Posterior cingulate gyrus (tissue), 11 donors: Measurements from ENCODE around the gene CPHXL2.

Source experiments
- DNase-seq, 10 donors: peaks; one replicate each; pipeline versions ENCODE4 v3.0.0 to v3.0.0-alpha.2; 2020 to 2021; ENCODE audit warnings: mixed read lengths in 3 of 10
- intact Hi-C: fragments of 100-400 bp; cut with DNase I; formaldehyde crosslinking; loops from one replicate; pipeline ENCODE4 v1.15.1; 2023

CPHXL2 gene

DNA sequence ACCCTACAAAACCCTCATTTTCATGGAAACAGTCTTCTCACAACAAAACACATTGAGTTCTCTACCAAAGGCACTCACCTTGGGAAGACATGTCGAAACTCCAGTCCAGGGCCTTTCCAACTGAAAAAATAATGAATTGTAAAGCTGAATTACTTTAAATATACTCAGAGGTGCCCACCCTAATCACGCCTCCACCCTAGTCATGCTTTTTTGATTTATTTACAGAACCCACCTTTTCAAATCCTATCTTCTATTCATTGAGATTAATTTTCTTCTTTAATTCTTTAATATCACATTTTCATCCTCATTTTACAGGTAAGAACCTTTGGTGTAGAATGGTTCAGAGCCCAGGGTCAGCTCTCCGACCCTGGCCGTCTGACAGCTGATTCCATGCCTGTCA, at the start of gene CPHXL2:
TSS of gene CPHXL2 (minus strand) at position 101 of the 400 bp plus-strand sequence. CDS start at position 91, 10 bp downstream.
- no peak for DNase-seq
- intact Hi-C loops = no loop called here

DNA sequence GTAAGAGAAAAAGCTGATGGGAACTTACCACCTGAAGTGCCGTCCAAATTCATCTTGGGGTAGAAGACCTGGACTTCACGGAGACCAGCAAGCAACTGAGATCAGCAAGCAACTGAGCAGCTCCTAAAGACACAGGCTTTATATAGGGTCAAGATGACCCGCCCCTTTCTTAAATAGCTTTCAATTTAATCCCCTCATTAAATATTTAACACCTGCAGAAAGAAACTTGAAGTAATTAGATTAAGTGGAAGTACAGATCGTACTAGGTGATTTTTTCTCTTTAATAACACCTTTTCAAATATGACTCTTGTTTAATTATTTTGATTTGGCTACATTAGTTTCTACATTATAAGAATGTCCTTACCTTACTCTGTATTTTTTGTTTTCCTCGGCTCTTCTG, 49.6 kb upstream of the CPHXL2 start, which contains the start of gene CPHXL:
TSS of gene CPHXL (minus strand) at position 101 of the 400 bp plus-strand sequence. CDS start at position 53, 48 bp downstream.
- intact Hi-C loops = no loop called here

DNA sequence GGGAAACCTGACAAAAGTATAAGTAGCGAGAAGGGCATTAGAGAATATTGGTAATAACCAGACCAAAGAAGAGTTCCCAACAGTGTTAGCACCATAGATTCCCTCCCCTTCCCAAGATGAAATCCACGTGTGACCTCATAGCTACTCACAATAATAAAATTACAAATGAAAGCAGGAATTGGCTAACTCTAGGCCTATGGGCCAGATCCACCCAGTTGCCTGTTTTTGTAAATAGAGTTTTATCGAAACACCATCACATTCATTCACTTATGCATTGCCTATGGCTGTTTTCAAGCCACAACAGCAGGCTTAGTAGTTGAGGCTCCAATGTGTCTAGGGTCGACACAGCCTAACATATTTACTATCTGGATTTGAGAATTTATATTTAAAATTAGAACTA, 41.6 kb upstream of the CPHXL2 start:
- intact Hi-C loops = no loop called here
- no peak for DNase-seq

More for the DNA sequence above, 49.6 kb upstream of the CPHXL2 start, which contains the start of gene CPHXL:
- no peak for DNase-seq

DNA sequence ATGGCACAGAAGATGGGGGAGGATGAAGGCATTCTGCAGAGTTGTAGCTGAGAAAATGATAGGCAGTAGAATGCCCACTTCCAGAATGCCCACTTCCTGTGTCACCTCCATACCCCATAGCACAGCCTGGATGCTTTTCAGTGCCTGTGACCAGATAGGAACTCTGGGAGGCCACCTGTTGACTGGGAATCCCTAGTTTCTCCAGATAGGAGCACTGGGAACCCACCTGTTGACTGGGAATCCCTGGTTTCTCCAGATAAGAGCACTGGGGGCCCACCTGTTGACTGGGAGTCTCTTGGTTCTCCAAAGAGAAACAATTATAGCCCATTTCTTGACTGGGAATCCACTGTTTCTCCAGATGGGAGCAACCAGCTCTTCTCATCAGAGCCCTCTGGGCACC, 37.9 kb upstream of the CPHXL2 start:
- intact Hi-C loops = no loop called here
- DNase-seq = no peak

DNA sequence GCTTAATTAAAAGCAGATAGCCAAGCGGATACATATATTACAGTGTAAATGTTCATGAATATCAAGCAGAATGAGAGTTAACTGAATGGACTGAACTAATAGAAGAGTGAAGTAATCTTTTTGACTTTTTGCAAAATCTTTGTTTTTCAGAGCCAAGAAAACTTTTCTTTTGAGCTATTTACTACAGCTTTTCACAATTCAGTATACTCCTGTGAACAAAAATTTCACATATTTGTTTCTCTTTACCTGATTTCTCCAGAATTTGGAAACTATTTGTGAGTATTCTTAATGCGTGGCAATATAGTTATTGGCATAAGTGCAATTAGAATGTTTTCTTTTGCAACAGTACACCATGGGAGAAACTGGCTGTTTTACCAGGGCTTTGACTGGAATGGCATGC, 33.5 kb upstream of the CPHXL2 start:
- DNase-seq = no peak
- intact Hi-C loops = no loop called here

DNA sequence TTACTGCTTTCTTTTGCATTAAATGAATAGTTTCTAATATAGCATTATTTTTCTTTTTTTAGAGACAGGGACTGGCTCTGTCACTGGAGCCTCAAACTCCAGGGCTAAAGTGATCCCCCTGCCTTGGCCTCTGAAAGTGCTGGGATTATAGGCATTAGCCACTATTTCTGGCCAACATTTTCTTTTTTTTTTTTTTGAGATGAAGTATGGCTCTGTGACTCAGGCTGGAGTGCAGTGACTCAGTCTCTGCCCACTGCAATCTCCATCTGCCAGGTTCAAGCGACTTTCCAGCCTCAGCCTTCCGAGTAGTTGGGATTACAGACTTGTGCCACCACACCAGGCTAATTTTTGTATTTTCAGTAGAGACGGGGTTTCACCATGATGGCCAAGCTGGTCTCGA, 26.5 kb upstream of the CPHXL2 start:
- DNase-seq = no peak
- intact Hi-C loops = no loop called here

DNA sequence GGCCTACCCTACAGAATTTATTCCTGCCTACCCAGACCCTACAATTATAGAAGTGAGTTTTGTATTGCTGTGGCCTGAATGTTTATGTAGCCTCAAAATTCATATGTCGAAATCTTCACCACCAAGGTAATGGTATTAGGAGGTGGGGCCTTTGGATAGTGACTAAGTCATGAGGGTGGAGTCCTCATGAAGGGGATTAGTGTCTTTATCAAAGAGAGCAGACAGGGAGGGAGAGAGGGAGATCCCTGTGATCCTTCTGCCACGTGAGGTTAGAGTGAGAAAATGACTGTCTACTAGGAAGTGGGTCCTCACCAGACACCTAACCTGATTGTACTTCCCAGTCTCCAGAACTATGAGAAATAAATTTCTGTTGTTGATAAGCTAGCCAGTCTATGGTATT, 25.4 kb upstream of the CPHXL2 start:
- DNase-seq = no peak
- intact Hi-C loops = no loop called here

DNA sequence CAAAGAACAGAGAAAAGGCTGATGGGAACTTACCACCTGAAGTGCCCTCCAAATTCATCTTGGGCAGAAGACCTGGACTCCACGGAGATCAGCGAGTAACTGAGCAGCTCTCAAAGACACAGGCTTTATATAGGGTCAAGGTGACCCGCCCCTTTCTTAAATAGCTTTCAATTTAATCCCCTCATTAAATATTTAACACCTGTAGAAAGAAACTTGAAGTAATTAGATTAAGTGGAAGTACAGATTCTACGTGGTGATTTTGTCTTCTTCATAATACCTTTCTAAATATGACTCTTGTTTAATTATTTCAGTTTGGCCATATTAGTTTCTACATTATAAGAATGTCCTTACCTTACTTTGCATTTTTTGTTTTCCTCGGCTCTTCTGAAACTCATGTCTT, 24.6 kb upstream of the CPHXL2 start, which contains the start of gene DUXB:
TSS of gene DUXB (minus strand) at position 101 of the 400 bp plus-strand sequence. CDS start at position 58, 43 bp downstream.
- DNase-seq = no peak
- intact Hi-C loops = no loop called here

DNA sequence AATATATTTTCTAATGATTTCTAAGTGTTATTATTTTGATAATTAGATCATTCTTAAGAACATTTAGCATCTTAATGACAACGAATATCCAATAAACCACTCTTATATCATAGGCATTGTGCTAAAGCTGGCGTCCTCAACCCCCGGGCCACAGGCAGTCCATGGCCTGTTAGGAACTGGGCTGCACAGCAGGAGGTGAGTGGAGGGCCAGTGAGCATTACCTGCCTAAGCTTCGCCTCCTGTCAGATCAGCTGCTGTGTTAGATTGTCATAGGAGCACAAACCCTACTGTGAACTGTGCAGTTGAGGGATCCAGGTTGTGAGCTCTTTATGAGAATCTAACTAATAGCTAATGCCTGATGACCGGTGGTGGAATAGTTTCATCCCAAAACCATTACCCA, 20.8 kb upstream of the CPHXL2 start:
- intact Hi-C loops = no loop called here

DNA sequence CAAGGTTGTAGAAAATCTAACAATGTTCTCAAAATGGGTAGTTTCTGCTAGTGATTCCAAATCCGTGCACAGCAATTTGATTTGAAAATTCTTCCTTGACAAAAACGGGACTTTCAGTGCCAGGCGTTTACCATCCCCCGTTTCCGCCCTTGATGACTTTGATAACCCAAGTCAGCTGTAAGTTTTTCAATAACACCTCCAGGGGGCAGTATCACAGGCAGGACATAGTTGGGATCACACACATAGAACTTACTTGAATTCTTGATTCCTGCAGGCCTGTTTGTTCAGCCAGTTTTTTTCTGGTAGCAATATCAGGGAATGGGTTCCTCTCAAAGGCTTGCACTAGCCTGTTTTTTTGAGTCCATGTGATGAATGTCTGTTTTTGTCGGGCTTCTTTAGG, 18.9 kb upstream of the CPHXL2 start:
- DNase-seq = no peak
- intact Hi-C loops = no loop called here

More for the DNA sequence above, 20.8 kb upstream of the CPHXL2 start:
- DNase-seq = no peak

DNA sequence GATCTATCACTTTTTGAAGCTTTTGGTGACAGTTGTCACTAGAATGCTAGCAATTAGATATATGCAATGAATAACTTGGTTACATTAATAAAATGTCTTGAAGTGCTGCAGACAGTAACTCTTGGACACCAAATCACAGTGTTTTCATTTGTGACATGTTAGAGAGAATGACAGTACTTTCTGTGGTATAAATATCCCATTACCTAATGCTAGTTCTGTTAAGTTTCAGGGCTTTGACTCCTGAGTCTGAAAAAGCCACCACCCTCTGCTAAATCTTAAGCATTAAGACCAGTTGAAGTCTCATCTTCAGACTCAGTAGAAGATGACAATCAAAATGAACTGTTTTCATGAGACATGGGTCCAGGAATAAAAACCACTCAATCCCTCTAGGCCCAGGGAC, 10.6 kb upstream of the CPHXL2 start:
- no peak for DNase-seq
- intact Hi-C loops = no loop called here

DNA sequence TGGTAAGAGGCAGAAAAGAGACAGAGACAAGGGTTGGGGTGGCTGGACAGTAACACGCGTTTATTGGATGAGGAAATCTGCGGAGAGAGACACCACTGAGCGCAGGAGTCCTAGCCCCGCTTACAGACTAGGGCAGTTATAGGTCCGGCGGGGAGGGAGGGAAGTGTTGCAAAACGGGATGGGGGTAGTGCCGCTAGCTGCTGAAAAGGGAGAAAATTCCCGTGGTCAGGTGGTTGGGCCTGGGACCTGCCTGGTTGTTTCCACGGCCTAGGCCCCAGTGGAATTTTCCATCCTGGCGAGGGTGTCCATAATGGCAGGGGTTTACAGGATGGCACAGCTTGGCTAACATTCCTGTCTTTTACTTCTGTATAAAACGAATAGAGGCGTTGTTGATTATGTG, 5.5 kb upstream of the CPHXL2 start:
- intact Hi-C loops = no loop called here
- DNase-seq = no peak

DNA sequence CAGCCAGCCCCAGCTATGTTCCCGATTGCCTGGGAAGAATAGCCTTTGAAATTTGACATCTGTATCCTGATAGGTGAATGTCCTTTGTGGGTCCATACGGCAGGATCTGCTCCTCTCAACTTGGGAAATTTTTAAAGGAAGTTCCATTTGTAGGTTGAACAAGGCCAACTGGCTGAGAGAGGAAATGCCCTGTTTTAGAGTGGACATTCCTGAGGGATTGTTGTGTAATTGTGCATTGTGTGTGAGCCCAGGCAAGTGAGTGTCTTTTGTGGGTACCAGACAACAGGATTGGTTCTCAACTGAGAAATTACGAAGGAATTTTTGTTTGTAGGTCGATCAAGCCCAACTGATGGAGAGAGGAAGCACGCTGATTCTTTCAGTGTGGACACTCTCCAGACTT, 2.6 kb upstream of the CPHXL2 start:
- no peak for DNase-seq
- intact Hi-C loops = no loop called here

DNA sequence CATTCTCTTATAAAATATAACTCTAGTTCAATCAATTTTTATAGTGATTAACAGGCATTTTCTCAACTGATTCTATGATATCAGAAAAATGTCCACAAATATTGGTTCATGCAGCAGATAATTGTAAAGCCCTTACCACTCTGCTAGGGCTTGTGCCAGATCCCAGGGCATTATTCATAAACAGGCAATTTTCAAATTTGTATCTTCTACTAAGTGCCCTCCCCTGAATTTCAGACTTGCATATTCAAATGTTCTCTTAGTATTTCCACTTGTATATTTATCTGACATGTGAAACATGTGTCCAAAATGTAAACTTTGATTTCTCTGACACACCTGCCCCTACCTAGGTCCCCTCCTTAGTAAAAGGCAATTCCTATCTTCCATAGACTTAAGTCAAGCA, 9.3 kb downstream of the CPHXL2 start:
- intact Hi-C loops = no loop called here
- DNase-seq = no peak

DNA sequence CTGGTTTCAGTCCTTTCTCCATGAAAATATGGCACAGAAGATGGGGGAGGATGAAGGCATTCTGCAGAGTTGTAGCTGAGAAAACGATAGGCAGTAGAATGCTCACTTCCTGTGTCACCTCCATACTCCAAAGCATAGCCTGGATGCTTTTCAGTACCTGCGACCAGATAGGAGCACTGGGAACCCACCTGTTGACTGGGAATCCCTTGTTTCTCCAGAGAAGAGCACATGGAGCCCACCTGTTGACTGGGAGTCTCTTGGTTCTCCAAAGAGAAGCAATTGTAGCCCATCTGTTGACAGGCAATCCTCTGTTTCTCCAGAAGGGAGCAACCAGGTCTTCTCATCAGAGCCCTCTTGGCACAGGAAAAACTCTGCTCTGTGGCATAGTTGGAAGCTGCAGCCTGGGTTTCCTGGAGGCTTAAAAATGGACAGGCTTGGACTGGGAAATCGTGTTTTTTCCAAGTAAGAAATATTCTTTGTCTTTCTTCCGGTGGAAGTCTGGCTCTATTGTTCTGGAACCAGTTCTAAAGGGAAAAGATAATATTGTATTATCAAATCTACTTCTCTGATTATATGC, 16.0 kb downstream of the CPHXL2 start:
- DNase-seq = no peak
- intact Hi-C loops = no loop called here

DNA sequence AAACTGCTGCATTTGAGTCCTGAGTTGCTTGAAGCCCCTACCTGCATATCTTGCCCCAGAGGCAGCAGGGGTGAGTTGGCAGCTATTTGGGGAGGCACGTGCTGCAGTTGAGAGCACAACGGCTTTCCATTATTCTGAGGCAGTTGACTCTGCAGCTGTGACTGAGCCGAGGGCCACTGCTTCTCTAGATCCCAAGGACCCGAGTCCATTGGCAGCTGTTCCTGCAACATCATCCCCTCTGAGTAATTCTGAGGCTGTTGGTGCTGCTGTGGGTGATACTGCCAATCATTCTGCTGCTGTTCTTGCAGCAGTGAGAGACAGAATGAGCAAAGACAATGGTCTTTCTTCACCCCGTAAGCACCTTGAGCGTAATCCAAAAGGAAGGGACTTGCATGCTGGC, 16.5 kb downstream of the CPHXL2 start:
- DNase-seq = peak in 6 of 10 donors; percentile 27 to 92 (median 51)
- intact Hi-C loops = no loop called here

DNA sequence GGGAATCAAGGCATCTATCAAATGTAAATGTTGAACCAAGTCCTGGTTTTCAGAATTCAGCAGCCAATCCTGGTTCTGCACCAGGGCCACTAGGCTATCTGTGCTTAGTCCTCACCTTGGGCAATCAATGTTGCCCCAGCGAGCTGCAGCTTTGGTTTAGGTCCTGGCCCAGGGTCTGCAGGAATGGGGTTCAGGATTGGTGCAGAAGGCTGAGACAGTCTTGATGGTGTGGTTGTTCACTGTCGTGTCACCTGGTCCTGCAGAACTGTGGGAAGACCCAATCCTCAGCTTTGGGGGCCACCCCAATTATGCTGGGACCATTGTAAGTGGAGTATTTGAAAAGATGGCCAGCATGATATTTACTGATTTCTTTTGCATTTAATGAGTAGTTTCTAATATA, 18.6 kb downstream of the CPHXL2 start:
- no peak for DNase-seq
- intact Hi-C loops = no loop called here

DNA sequence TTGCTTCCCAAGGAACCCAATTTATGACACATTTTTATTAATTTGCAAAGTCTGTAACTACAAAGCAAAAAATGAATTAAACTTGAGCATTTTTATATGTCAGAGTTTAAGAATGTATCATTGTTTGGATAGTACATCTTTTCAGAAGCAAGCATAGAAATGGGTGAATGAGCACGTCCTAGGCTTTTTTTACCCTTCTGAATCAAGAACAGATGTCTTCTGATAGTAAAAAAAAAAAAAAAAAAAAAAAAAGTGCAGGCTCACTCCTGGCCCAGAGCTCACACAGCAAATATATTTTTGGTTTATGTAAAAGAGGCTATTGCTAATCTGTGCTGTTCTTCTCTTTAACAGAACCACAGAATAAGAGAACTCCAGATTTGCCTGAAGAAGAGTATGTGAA, 22.9 kb downstream of the CPHXL2 start:
- intact Hi-C loops = no loop called here
- DNase-seq = no peak

DNA sequence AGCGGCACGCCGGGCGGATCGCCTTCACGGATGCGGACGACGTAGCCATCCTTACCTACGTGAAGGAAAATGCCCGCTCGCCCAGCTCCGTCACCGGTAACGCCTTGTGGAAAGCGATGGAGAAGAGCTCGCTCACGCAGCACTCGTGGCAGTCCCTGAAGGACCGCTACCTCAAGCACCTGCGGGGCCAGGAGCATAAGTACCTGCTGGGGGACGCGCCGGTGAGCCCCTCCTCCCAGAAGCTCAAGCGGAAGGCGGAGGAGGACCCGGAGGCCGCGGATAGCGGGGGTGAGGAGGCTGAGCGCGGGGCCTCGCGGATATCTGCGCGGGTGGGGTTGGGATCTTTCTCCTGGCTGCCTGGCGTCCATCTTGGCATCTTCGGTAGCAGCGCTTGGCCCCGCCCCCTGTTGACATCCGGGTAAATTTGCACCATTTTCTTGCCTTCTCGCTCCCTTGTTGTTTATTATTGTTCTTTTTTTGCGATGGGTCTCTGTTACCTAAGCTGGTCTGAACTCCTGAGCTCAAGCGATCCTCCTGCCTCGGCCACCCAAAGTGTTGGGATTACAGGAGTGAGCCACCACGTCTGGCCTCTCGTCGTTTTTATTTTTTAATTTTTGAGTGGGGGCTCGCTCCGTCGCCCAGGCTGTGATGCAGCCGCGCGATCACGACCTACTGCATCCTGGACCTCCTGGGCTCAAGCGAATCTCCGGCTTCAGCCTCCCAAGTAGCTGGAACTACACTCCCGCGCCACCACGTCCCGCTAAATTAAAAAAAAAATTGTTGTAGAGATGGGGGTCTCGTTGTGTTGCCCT, 28.3 kb downstream of the CPHXL2 start:
- intact Hi-C loops = loop anchor here (2.0 kb wide), 1 partner anchor 116 kb away; no protein-coding TSS in a partner anchor
- DNase-seq = peak; percentile 78 to 97 (median 86)

DNA sequence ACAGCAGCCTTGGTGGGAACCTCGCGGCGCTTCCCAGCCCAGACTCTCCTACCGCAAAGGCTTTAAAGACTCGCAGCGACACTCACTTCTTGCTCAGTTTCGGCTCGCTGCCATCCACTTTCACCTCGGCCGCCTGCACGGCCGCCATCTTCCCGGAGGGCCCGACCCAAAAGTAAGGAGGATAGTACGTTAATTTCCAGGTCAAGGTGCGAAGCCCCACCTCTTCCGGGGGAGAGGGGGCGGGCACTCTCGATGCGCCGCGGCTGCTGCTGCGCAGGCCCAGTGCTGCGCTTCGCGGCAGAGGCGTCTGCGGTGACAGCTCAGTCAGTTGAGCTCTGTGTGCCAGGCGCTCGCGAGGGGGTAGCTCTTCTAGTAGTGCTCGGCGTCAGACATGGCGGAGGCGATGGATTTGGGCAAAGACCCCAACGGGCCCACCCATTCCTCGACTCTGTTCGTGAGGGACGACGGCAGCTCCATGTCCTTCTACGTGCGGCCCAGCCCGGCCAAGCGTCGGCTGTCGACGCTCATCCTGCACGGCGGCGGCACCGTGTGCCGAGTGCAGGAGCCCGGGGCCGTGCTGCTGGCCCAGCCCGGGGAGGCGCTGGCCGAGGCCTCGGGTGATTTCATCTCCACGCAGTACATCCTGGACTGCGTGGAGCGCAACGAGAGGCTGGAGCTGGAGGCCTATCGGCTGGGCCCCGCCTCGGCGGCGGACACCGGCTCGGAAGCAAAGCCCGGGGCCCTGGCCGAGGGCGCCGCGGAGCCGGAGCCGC, 29.1 kb downstream of the CPHXL2 start, which contains the start of the genes KARS1 and TERF2IP:
TSS of gene KARS1 (minus strand) at position 174 of the 773 bp plus-strand sequence. CDS start at position 148, 26 bp downstream.
TSS of gene TERF2IP (plus strand) at position 282 of the 773 bp plus-strand sequence. CDS start at position 392, 110 bp downstream.
- peak; percentile 92 to 99 (median 94) for DNase-seq
- intact Hi-C loops = loop anchor here (1.0 to 2.0 kb wide), 2 partner anchors 24 to 117 kb away; partner anchors contain the start of gene ADAT1

DNA sequence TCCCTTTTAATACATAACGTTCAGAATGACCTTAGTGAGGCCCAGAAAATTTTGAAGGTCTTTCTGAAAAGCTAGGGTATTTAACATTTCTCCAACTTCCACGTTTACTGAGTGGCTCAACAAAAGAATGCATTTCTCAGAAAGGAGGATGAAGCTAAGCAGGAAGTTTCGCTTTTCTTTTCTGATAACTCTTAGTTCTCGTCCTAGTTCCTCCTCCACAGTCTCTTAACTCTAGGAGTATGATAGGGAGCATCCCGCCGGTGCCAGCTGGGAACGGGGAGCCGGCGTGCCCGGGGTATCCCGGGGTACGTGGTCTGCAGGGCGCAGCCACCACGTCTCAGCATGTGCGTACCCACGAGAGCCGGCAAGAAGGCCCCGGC, 29.7 kb downstream of the CPHXL2 start:
- intact Hi-C loops = loop anchor here (1.0 kb wide), 1 partner anchor 24 kb away; the partner anchor contains the start of gene ADAT1
- DNase-seq = no peak
